Measurements from ENCODE around the gene GAS5.

GRCh38 chr1:173871091-173871490 is 3.3 kb upstream of the GAS5 start:
- TF ChIP-seq CTCF (IDR thresholded peaks at IDR 0.05) (no peak), POLR2A (IDR thresholded peaks at IDR 0.05) (no peak), POLR2AphosphoS5 (IDR thresholded peaks at IDR 0.05; ENCODE audit: insufficient read depth in 1 of 2, low read depth in 1 of 2) (no peak)

Data from vagina (tissue), 2 donors.